Measurements from ENCODE around the gene SPTLC2.

SPTLC2 gene

GRCh38 chr14:77458249-77458950 lies 158.0 kb downstream of the SPTLC2 start:
- peak; percentile 9 for DNase-seq

- DNase-seq: peak; percentile 91
Observed at GRCh38 chr14:77457522-77458248, 158.8 kb downstream of the SPTLC2 start, which contains the start of the genes AHSA1 and VIPAS39. TSS of gene AHSA1 (plus strand) at chr14:77458093. CDS start at chr14:77458190, 97 bp downstream. TSS of gene VIPAS39 (minus strand) at chr14:77457601. CDS start at chr14:77454102, 3,499 bp downstream.

- no peak for DNase-seq
Observed at GRCh38 chr14:77457115-77457521, 159.3 kb downstream of the SPTLC2 start.

All from activated gamma-delta T cell treated with Interleukin-2 at 50 U/mL for 16 hours (primary cell).